ENCODE measurements around the gene GTPBP1. TPM values are rescaled to one million over a fixed set of nuclear protein-coding genes. Genes with fewer than 3 reads are reported as not detected.

The GTPBP1 gene
- total and polyA plus RNA-seq, 2 of the 13 experiments (the other 11 are each of a cell fraction or from before 2014, with no cell fraction given), result 22.3 to 27.0 TPM

DNA sequence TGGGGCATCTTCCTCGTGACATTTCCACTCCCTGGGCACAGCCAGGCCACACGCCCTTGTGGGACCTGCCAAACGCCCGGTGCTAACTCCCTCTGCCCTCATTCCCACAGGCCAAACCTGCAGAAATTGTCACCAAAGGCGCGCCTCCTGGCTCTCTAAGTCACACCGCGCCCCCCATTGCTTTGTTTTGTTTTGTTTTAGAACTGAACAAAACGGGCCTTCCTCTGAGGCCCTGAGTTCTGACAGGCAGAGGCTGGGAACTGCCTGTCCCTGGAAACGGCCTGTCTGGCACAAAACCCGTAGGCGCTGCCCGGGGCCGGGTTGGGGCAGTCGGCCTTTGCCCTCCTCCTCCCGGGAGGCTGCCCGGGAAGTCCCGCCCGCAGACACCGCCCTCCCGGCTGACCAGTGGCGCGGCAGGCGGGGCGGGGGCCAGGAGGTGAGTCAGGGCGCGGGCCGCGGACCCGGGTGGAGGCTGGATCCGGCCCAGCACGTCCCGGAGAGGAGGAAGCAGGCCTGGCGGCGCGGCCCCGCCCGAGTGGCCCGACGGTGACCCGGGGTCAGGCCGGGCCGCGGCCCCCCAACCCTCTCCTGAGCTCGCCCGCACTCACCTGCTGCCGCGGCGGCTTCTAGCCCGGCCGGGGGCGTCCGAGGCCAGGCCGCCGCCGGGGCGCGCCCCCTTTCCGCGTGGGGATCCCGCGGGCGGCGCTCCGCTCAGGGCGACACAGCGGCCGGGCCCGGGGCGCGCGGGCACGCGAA, 49.6 kb downstream of the GTPBP1 start (continued):
- TF ChIP-seq SCMH1 (CRISPR knock-in tag; IDR thresholded peaks at IDR 0.05; ENCODE audit: borderline replicate concordance), result no peak
- TF ChIP-seq TBX2 (CRISPR knock-in tag; IDR thresholded peaks at IDR 0.05; ENCODE audit: borderline replicate concordance), result peak; percentile 65
- TF ChIP-seq, protein P1, sequence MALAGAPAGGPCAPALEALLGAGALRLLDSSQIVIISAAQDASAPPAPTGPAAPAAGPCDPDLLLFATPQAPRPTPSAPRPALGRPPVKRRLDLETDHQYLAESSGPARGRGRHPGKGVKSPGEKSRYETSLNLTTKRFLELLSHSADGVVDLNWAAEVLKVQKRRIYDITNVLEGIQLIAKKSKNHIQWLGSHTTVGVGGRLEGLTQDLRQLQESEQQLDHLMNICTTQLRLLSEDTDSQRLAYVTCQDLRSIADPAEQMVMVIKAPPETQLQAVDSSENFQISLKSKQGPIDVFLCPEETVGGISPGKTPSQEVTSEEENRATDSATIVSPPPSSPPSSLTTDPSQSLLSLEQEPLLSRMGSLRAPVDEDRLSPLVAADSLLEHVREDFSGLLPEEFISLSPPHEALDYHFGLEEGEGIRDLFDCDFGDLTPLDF (CRISPR knock-in tag; IDR thresholded peaks at IDR 0.05), result peak; percentile 49; the same call in 1 of the 2 replicates
- TF ChIP-seq ZNF354B (CRISPR knock-in tag; IDR thresholded peaks at IDR 0.05), result 0 out of 2 replicates have a peak, but pooled peaks have one; percentile 45
- TF ChIP-seq PRPF4 (IDR thresholded peaks at IDR 0.05; ENCODE audit: low read depth, low read length, poor library complexity, severe bottlenecking), result no peak
- TF ChIP-seq, protein P2, sequence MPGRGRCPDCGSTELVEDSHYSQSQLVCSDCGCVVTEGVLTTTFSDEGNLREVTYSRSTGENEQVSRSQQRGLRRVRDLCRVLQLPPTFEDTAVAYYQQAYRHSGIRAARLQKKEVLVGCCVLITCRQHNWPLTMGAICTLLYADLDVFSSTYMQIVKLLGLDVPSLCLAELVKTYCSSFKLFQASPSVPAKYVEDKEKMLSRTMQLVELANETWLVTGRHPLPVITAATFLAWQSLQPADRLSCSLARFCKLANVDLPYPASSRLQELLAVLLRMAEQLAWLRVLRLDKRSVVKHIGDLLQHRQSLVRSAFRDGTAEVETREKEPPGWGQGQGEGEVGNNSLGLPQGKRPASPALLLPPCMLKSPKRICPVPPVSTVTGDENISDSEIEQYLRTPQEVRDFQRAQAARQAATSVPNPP (CRISPR knock-in tag; IDR thresholded peaks at IDR 0.05), result no peak
- peak; percentile 69 for TF ChIP-seq POGZ (CRISPR knock-in tag; IDR thresholded peaks at IDR 0.05)
- TF ChIP-seq, protein P3, sequence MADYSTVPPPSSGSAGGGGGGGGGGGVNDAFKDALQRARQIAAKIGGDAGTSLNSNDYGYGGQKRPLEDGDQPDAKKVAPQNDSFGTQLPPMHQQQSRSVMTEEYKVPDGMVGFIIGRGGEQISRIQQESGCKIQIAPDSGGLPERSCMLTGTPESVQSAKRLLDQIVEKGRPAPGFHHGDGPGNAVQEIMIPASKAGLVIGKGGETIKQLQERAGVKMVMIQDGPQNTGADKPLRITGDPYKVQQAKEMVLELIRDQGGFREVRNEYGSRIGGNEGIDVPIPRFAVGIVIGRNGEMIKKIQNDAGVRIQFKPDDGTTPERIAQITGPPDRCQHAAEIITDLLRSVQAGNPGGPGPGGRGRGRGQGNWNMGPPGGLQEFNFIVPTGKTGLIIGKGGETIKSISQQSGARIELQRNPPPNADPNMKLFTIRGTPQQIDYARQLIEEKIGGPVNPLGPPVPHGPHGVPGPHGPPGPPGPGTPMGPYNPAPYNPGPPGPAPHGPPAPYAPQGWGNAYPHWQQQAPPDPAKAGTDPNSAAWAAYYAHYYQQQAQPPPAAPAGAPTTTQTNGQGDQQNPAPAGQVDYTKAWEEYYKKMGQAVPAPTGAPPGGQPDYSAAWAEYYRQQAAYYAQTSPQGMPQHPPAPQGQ (CRISPR knock-in tag; IDR thresholded peaks at IDR 0.05; ENCODE audit: borderline replicate concordance), result no peak
- TF ChIP-seq CREM (IDR thresholded peaks at IDR 0.05), result no peak
- no peak for TF ChIP-seq CREM (CRISPR knock-in tag; IDR thresholded peaks at IDR 0.05)
- TF ChIP-seq NR1H2 (CRISPR knock-in tag; IDR thresholded peaks at IDR 0.05; ENCODE audit: borderline replicate concordance, low read depth), result no peak
- peak; percentile 51 for TF ChIP-seq RAD21 (CRISPR knock-in tag; IDR thresholded peaks at IDR 0.05)
- no peak for TF ChIP-seq MAFK (conservative IDR thresholded peaks at IDR 0.05 in 1 of 2, IDR thresholded peaks at IDR 0.05 in 1 of 2; ENCODE audit: low read length in 2 of 2)
- no peak for TF ChIP-seq ZMYM4 (CRISPR knock-in tag; IDR thresholded peaks at IDR 0.05)
- no peak for TF ChIP-seq KMT2A (CRISPR knock-in tag; IDR thresholded peaks at IDR 0.05)
- peak; percentile 48; the same call in 1 of the 2 replicates for TF ChIP-seq ZNF616 (CRISPR knock-in tag; IDR thresholded peaks at IDR 0.05; ENCODE audit: low read depth)
- peak; percentile 87; the same call in 1 of the 2 replicates for TF ChIP-seq SPEN (CRISPR knock-in tag; IDR thresholded peaks at IDR 0.05; ENCODE audit: low read depth)
- TF ChIP-seq TCF12 (IDR thresholded peaks at IDR 0.05), result no peak
- peak; percentile 83 for TF ChIP-seq TCF12 (CRISPR knock-in tag; IDR thresholded peaks at IDR 0.05)
- peak; percentile 24; the same call in 1 of the 2 replicates for TF ChIP-seq HMG20A (CRISPR knock-in tag; IDR thresholded peaks at IDR 0.05; ENCODE audit: borderline replicate concordance)
- TF ChIP-seq, protein P4, sequence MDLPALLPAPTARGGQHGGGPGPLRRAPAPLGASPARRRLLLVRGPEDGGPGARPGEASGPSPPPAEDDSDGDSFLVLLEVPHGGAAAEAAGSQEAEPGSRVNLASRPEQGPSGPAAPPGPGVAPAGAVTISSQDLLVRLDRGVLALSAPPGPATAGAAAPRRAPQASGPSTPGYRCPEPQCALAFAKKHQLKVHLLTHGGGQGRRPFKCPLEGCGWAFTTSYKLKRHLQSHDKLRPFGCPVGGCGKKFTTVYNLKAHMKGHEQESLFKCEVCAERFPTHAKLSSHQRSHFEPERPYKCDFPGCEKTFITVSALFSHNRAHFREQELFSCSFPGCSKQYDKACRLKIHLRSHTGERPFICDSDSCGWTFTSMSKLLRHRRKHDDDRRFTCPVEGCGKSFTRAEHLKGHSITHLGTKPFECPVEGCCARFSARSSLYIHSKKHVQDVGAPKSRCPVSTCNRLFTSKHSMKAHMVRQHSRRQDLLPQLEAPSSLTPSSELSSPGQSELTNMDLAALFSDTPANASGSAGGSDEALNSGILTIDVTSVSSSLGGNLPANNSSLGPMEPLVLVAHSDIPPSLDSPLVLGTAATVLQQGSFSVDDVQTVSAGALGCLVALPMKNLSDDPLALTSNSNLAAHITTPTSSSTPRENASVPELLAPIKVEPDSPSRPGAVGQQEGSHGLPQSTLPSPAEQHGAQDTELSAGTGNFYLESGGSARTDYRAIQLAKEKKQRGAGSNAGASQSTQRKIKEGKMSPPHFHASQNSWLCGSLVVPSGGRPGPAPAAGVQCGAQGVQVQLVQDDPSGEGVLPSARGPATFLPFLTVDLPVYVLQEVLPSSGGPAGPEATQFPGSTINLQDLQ (CRISPR knock-in tag; IDR thresholded peaks at IDR 0.05), result no peak
